ENCODE measurements around the gene SPATS2L.
A peak's percentile ranks its signal among the peaks of the same experiment; 100 is the strongest.

The SPATS2L gene, protein sequence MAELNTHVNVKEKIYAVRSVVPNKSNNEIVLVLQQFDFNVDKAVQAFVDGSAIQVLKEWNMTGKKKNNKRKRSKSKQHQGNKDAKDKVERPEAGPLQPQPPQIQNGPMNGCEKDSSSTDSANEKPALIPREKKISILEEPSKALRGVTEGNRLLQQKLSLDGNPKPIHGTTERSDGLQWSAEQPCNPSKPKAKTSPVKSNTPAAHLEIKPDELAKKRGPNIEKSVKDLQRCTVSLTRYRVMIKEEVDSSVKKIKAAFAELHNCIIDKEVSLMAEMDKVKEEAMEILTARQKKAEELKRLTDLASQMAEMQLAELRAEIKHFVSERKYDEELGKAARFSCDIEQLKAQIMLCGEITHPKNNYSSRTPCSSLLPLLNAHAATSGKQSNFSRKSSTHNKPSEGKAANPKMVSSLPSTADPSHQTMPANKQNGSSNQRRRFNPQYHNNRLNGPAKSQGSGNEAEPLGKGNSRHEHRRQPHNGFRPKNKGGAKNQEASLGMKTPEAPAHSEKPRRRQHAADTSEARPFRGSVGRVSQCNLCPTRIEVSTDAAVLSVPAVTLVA

DNA sequence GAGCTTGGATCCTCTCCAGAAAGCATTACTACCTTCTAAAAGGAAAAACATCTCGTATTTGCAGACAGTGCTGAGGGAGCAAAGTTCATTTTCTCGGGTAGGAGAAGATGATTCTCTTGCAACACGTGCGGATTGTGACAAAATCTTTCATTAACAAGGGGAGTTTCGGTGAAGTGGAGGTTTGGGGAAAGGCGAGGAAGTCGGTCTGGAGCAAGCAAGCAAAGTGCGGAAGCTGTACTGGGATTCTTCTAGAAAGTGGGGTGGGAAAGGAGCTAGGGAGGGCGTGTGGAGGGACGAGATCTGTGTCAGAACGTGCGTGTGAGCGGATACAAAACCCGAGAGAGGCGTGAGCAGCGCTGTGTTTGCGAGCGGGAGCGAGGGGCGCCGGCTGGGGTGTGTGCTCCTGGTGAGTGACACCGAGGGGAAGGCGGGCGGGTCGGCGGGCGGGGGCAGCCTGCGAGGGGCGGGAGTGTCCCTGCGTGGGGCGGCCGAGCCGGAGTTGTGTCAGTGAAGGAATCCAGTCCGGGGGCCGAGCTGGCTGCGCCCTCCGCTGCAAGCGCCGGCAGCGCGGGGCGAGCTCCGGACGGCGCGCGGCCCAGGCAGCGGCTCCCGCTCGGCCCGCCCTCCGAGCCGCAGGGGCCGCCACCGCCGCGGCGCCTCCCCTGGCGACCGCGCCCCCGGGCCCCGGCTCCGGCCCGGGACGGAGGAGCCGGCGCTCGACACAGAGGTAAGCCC, at the start of gene SPATS2L:
SPATS2L (plus strand) TSS at position 498 of the 735 bp plus-strand sequence. CDS start 82,552 bp downstream, outside the sequence.
- DNase-seq (ENCODE audit: low read depth in 2 of 2) = peak; percentile 39 to 40

DNA sequence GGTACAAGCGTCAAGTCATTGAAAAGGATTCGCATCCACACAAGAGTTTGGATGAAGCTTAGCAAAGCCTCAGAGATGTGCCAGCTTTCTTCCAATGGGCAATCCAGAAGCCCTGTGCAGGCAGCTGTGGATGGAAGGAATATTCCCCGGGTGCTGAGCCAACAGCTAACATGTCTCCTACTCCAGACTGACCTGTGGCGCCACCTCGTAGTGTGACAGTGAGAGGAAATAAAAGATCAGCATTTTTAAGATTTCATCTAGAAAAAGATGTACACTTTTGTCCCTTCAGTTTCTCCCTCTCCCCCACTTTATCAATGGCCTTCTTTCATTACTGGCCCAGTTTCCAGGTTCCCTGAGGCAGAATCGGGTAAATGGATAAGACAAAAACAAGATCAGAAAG, 48.9 kb upstream of the SPATS2L start:
- DNase-seq (ENCODE audit: low read depth in 2 of 2) = no peak

DNA sequence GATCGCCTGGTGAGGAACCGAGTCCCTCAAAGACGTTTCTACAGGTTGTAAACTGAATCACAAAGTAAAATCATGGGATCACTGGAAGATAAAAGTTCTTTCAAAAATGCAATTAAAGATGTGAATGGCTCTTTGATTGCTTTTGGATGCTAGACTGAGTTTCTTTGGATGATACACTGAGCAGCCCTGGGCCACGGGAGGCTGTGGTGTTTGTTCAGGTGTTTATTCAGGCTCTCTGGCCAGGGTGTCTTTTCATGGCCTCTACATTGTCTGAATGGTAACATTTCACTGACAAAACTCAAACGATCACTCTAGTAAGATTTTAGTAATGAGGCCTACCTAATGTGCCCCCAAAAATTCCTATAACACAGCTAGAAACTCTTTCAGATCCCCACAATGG, 48.4 kb upstream of the SPATS2L start:
- DNase-seq (ENCODE audit: low read depth in 2 of 2) = no peak

DNA sequence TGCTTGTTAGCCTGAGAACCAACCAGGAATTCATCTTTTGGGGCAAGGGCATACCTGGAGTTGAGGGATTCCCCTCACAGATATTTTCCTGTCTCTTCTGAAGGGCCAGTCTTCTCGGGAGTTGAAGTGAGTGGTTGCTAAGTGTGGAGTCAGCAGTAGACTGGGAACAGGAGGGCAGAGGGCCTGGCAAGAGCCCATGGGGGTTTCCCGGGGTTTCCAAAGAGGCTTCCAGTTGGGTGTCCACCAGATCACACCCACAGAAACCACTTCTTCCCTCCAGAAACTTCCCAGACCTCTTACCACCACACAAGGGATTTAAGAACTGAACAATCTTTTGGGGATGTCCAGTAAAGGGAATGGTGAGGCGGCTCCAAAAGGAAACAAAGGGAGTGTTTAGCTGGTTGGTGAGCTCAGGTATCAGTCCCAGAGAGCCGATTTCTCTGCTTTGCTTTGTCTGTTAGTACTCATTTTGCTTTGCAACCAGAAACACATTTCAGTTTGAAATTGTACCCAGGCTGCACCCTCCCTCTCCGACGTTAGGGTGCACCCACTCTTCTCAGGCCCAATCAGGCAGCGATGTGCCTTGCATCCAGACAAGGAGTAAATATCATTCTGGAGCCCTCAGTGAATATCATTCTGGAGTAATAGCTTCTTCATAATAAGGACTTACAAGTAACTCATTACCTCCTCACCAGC, 47.5 kb upstream of the SPATS2L start:
- DNase-seq (ENCODE audit: low read depth in 2 of 2) = no peak

DNA sequence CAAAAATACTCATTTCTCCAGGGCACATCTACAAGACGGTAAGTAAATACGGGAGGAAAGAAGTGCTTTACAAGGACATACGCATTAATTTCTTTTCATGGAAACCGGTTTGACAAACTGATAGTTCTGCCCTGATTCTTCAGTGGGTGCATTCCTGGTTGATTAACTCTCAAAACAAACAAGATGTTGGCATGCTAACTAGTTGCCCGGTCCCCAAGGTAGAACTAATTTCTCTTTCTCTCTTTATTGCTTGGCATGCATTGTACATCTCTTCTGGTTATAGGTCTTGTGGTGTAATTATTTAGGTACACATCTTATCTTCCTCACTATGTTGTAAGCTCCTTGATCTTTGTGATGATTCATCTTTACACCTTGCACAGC, 46.9 kb upstream of the SPATS2L start:
- DNase-seq (ENCODE audit: low read depth in 2 of 2) = no peak

DNA sequence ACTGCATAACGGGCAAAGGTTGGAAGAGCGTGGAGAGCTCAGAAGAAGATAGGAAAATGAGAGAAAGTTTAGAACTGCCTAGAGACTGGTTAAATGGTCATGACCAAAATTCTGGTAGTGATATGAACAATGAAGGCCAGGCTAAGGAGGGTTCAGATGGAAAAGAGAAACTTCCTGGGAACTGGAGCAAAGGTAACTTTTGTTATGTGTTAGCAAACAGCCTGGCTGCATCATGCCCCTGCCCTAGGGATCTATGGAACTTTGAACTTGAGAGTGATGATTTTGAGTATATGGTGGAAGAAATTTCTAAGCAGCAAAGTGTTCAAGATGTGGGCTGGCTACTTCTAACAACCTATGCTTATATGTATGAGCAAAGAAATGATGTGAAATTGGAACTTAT, 44.4 kb upstream of the SPATS2L start:
- no peak for DNase-seq (ENCODE audit: low read depth in 2 of 2)

DNA sequence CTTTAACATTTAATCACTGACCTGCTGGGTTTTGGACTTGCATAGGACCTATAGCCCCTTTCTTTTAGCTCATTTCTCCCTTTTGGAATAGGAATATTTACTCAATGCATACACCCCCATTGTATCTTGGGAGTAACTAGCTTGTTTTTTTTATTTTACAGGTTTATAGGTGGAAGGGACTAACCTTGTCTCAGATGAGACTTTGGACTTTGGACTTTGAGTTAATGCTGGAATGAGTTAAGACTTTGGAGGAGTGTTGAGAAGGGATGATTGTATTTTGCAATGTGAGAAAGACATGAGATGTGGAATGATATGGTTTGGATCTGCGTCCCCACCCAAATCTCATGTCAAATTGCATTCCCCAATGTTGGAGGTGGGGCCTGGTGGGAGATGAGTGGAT, 43.2 kb upstream of the SPATS2L start:
- DNase-seq (ENCODE audit: low read depth in 2 of 2) = no peak

DNA sequence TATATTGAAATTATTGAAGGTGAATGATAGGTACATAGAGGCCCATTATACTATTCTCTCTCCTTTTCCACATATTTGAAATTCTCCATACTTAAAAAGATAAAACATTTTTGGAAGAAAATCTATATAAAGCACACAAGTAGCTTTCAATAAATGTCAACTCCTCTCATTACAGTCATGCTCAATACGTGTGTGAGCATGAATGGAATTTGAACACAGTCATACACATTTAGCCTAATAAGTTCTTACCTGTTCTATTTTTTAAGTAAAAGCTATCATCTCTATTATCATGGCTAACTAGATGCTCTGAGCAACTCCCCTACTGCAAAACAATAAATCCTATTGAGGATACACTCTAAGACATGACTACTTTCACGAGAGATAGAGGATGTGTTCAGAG, 41.9 kb upstream of the SPATS2L start:
- no peak for DNase-seq (ENCODE audit: low read depth in 2 of 2)

DNA sequence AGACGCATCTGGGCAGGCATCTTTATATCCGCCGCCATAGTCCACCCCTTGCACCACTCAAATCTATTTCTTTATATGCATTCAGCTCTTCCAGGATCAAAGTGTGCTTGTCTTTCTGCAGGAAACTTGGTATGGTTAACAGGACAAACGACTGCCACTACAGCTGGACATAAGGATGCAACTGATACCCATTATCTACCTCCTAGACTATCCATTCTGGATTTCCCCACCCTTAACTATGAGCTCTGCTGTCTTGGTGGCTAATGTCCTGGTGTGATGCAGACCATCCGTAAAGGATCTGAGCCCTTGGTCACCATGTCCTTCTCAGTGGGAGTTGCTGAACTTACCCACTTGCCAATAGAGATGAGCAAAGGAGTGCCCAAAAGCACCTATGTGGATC, 40.1 kb upstream of the SPATS2L start:
- no peak for DNase-seq (ENCODE audit: low read depth in 2 of 2)

DNA sequence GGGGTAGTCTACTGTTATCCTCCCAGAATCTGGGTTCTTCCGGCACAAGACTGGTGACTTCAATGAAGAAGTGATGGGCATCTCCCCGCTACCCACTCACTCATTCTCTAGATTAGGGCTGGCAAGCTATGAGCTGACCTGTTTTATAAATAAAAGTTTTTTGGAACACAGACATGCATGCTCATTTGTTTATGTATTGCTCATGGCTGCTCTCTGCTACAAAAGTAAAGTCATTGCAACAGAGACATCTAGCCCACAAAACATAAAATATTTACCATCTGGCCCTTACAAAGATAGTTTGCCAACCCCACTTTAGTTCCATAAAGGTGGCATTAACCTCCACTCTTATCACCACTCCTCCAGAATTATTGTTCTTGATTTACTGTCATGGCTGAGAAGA, 39.1 kb upstream of the SPATS2L start:
- DNase-seq (ENCODE audit: low read depth in 2 of 2) = no peak

DNA sequence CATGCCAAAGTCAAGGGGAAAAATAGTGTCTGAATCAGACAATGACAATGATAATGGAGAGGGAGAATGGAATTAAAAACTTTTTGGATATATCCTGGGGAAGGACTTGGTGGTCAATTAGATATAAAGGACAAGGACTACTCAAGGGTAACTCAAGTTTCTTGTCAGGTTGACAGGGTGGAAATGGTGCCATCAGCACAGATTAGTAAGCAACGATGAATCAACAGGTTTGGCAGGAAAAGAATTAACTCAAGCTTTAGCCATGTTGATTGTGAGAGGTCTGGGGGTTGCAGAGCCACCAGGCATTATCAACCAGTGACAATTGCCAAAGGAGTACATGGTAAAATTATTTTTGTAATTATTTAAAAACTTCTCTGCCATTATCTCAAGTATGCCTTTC, 35.8 kb upstream of the SPATS2L start:
- no peak for DNase-seq (ENCODE audit: low read depth in 2 of 2)

DNA sequence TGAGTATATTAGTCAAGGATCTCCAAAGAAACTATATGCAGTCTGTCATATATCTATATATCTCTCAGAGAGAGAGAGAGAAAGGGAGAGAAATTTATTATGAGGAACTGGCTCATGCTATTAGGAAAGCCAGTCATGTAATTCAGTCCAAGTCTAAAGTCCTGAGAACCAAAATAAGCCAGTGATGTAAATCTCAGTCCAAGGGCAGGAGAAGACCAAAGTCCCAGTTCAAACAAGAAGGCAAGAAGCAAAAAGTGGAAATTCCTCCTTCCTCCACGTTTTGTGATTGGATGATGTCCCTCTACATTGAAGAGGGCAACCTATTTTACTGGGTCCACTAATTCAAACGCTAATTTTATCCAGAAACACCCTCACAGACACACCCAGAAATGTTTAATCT, 34.2 kb upstream of the SPATS2L start:
- DNase-seq (ENCODE audit: low read depth in 2 of 2) = no peak

DNA sequence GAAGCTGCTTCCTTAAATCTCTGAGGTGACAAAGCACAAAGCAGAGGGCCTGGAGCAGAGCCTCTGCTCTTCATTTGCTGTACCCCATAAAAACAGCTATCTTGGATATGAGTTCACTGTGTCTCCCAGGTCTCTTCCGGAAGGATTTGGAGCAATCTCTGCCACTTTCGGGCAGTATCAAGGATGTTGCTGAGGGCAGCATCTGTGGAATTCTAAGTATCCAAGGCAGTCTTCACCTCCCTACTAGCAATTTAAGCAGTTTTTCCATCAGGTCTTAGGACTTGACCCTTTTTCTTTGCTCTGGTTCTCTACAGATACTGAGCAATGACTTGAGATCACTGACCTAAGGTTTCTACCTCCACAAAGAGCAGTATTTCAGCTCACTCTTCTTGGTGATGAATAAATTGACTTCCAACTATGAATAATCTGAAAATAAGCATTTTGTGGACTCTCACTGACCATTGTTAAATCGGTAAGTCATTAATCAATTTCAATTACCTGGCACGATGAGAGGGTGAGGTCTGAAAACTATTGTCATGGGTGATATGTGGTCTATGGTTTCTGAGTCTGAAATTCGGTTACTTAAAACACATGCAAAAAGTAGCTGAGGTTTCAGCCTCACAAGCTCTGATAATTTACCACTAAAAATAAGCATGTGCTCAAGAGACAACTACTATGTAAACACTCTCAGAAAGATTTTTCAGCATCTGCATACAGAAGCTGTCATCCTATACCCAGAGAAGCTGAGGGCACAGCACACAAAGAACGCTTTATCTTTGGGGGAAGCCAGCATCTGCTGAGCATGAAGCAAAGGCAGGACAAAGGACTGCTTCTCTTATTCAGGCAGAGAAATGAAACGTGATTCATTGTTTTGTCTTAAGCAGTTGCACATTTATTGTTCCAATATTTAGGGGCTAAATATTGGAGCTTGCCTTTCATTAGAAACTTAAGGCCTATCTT, 32.1 kb upstream of the SPATS2L start:
- no peak for DNase-seq (ENCODE audit: low read depth in 2 of 2)

DNA sequence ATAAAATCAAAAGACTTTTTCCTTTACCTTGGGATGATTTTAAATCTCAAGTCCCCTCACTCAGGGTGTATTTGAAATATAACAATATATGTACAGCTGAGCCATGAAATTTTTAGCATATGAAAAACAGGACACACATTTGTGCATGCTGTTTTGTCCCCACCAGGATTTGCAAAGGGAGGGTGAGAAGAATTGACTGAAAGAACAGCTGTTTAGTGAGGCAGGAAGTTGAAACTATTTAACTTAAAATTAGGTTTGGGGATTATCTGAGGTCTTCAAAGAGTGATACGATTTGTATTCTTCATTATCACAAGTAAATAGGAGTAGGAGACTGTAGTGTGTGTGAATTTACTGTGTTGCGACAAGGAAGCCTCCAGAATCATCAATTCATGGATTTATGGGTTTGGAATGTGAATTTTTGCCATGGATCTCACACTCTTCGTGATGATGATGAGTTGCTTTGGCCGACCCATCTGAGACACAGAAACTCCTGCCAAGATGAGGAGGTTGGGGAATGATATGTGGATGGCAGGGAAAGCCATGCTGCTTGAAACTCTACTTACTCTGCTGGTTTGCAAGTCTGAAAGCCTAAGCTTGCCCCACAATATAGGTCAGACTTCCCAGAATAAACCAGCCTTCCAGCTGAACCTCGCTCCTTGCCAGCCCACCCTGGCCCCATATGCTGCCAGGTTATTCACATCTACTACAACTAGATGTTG, 31.0 kb upstream of the SPATS2L start:
- DNase-seq (ENCODE audit: low read depth in 2 of 2) = no peak

DNA sequence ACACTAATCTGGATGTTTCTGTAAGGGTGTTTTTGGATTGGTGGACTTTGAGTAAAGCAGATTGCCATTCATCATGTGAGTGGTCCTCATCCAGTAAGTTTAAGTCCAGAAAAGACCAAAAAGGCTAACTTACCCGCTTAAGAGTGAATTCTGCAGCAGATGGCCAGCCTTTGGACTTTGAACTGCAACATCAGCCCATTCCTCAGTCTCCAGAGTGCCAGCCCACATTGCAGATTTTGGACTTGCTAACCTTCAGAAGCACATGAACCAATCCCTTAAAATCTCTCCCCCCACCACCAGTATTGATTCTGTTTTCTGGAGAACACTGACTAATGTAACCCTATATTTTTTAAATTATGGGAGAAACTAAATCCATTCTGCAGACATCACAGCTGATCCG, 30.0 kb upstream of the SPATS2L start:
- no peak for DNase-seq (ENCODE audit: low read depth in 2 of 2)

DNA sequence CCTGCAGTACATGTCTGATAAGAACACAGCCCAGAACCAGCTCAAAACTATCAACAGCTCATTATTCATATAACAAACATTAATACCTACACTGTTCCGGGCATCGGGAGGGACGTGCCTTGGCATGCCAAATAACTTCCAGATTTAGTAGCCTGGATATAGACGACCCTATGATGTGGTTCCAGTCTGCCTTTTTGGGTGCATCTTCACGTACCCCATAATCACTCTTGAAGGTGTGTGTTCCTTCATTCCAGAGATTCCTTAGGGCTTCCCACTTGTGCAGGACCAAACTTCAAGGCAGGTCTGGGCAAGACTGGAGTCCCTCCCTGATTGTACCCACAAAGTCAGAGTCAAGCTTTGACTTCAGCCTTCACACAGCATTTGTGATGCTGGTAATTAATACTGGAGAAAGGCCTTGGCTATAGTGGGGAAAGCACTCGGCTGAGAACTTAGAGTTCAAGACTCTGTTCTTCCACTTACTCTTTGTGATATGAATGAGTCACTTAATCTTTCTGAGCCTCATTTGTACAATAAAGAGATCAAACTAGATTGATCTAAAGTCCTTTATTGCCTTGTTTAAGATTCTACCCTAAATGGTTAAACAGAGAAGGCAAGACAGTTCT, 27.7 kb upstream of the SPATS2L start:
- no peak for DNase-seq (ENCODE audit: low read depth in 2 of 2)

DNA sequence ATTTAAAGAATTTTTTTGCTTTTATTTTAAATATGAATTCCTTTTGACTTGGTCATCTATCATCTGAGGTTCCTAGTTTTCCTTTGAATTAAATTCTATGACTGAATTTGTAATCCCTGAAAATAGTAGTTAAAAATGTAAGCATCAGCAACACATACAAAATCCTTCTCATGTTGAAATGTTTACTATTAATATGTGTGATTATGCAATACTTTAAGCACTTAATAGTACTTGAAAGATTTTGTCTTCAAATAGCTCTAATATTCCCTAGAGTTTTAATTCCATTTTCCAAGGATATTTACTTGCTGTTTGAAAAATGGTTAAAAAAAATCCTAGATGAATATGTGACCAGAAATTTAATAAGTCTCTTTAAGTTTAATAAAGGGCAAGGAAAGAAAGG, 26.6 kb upstream of the SPATS2L start:
- no peak for DNase-seq (ENCODE audit: low read depth in 2 of 2)

DNA sequence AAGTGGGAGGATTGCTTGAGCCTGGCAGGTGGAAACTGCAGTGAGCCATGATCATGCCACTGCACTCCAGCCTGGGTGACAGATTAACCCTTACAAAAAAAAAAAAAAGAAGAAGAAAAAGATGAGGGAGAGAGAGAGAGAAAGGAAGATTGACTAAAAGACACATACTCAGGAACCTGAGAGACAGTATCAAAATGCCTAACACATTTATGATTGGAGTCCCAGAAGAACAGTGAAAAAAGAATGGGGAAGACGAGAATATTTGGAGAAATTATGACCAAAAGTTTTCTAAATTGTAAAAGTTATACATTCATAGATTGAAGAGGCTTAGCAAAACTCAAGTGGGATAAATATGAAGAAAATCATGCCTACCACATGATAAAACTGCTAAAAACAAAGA, 19.9 kb upstream of the SPATS2L start:
- DNase-seq (ENCODE audit: low read depth in 2 of 2) = no peak

DNA sequence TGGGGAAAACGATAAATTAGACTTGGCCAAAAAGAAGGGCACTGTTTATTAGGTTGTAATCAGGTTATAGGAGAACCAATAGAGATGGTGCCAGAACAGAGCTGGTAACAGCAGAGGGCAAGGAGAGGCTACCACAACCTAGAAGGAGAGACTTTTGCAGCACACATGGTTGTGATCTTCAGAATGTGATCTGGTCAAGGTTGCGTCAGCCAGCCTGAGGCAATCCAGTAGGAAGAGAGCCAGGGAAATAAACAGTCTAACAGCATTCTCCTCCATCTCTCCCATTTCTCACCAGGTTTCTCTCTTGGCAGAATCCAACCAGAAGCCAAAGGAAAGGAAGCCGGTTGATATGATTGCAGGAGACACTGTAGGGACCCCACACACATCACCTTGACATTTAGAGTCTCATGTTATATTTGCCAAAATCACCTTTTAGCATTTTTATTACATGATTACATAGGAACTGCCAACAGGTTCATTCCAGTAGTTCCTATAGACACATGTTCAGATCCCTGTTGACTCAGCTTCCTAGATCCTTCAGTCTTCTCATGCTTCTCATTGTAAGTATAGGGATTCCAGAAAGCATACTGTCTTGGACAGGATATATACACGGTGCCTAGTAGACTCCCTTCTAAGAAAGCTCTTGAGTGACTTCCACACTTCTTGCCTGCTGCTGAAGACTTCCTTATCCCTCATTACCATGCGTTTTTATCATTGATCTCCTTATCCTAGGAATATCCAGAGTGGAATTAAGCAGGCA, 17.6 kb upstream of the SPATS2L start:
- no peak for DNase-seq (ENCODE audit: low read depth in 2 of 2)

Data from activated CD4-positive, alpha-beta T cell treated with anti-CD3 and anti-CD28 coated beads for 24 hours (primary cell).